GM23338 (cell line): ENCODE results near the gene MAGEA4. TPM values are rescaled to one million over a fixed set of nuclear protein-coding genes. Genes with fewer than 3 reads are reported as not detected.

Source experiments
- ATAC-seq: fragments of 200-7000 bp; cut with Tn5 transposase; 3 replicates; pipeline ENCODE4 v1.9.1; 2020
- DNase-seq: peaks from one replicate; pipeline ENCODE4 v3.0.0-alpha.2; 2015; ENCODE audit warnings: low spot score
- H2AFZ ChIP-seq: fragments of 200-600 bp; sonication (generic); 2 replicates; pipeline ENCODE4 v1.8.0; 2016; ENCODE audit warnings: antibody characterized with exemption, mild to moderate bottlenecking, moderate library complexity
- H3F3A ChIP-seq: fragments of 200-600 bp; sonication (generic); replicated peaks from 2 replicates; pipeline ENCODE4 v1.8.0; 2017; ENCODE audit warnings: antibody characterized with exemption, mixed run types, low read depth
- H3K27ac ChIP-seq: fragments of 200-600 bp; sonication (generic); 2 replicates; pipeline ENCODE4 v1.6.1; 2016; ENCODE audit warnings: low read depth
- H3K27me3 ChIP-seq: fragments of 200-600 bp; sonication (generic); 2 replicates; pipeline ENCODE4 v1.8.0; 2016; ENCODE audit warnings: mild to moderate bottlenecking, mixed run types, moderate library complexity; ENCODE audit not compliant: insufficient read depth
- H3K36me3 ChIP-seq: fragments of 200-600 bp; sonication (generic); 2 replicates; pipeline ENCODE4 v1.8.0; 2016; ENCODE audit warnings: mild to moderate bottlenecking; ENCODE audit not compliant: insufficient read depth
- H3K4me1 ChIP-seq: fragments of 200-600 bp; sonication (generic); 2 replicates; pipeline ENCODE4 v1.8.0; 2016; ENCODE audit warnings: mild to moderate bottlenecking, moderate library complexity; ENCODE audit not compliant: insufficient read depth
- H3K4me2 ChIP-seq: fragments of 200-600 bp; sonication (generic); 2 replicates; pipeline ENCODE4 v1.7.1; 2017; ENCODE audit warnings: mixed run types
- H3K4me3 ChIP-seq: fragments of 200-600 bp; sonication (generic); 2 replicates; pipeline ENCODE4 v1.6.1; 2016; ENCODE audit warnings: mixed run types
- H3K79me2 ChIP-seq: fragments of 200-600 bp; sonication (generic); replicated peaks from 2 replicates; pipeline ENCODE4 v1.8.0; 2017; ENCODE audit warnings: mild to moderate bottlenecking; ENCODE audit not compliant: insufficient read depth
- H3K9me2 ChIP-seq: fragments of 200-600 bp; sonication (generic); 2 replicates; pipeline ENCODE4 v1.8.0; 2017; ENCODE audit not compliant: insufficient read depth
- H4K20me1 ChIP-seq: fragments of 200-600 bp; sonication (generic); replicated peaks from 2 replicates; pipeline ENCODE4 v1.8.0; 2017; ENCODE audit warnings: mild to moderate bottlenecking; ENCODE audit not compliant: insufficient read depth
- H3K27ac Mint-ChIP-seq: 2 replicates; pipeline ENCODE4 v1.8.0; 2020; ENCODE audit warnings: inconsistent platforms, mild to moderate bottlenecking, moderate library complexity, mixed read lengths
- H3K27me3 Mint-ChIP-seq: 3 replicates; pipeline ENCODE4 v1.8.0; 2022; ENCODE audit warnings: low read depth, mild to moderate bottlenecking, moderate library complexity, mixed read lengths, inconsistent platforms; ENCODE audit not compliant: insufficient read depth, poor library complexity
- H3K36me3 Mint-ChIP-seq: 3 replicates; pipeline ENCODE4 v1.8.0; 2021; ENCODE audit warnings: low read depth, mild to moderate bottlenecking, inconsistent platforms, moderate library complexity, mixed read lengths
- H3K4me1 Mint-ChIP-seq: 3 replicates; pipeline ENCODE4 v1.8.0; 2020; ENCODE audit warnings: mild to moderate bottlenecking, inconsistent platforms, mixed read lengths
- H3K4me3 Mint-ChIP-seq: 3 replicates; pipeline ENCODE4 v1.8.0; 2021; ENCODE audit warnings: moderate library complexity, mild to moderate bottlenecking, inconsistent platforms, mixed read lengths
- H3K9me3 Mint-ChIP-seq: 3 replicates; pipeline ENCODE4 v1.8.0; 2020; ENCODE audit warnings: moderate library complexity, mild to moderate bottlenecking, inconsistent platforms, mixed read lengths
- CREB1 ChIP-seq: fragments of 250-450 bp; sonication (Bioruptor Pico); IDR thresholded peaks from 2 replicates; pipeline ENCODE4 v1.5.0; 2020; ENCODE audit warnings: low read depth, mild to moderate bottlenecking, moderate library complexity
- EZH2 ChIP-seq: fragments of 200-600 bp; sonication (generic); IDR thresholded peaks from one replicate; pipeline ENCODE4 v1.8.0; 2017; ENCODE audit warnings: antibody characterized with exemption, mild to moderate bottlenecking, low read depth; ENCODE audit not compliant: unreplicated experiment
- EZH2phosphoT487 ChIP-seq: fragments of 200-600 bp; sonication (generic); IDR thresholded peaks from one replicate; pipeline ENCODE4 v1.8.1; 2018; ENCODE audit warnings: antibody characterized with exemption; ENCODE audit not compliant: unreplicated experiment
- JUNB ChIP-seq: IDR thresholded peaks from one replicate; pipeline ENCODE4 v1.6.1; 2016; ENCODE audit warnings: antibody characterized with exemption; ENCODE audit not compliant: unreplicated experiment
- NANOG ChIP-seq: IDR thresholded peaks from 2 replicates; pipeline ENCODE4 v1.6.1; 2016; ENCODE audit warnings: antibody characterized with exemption, borderline replicate concordance
- POLR2AphosphoS5 ChIP-seq: IDR thresholded peaks from 2 replicates; pipeline ENCODE4 v1.6.1; 2016; ENCODE audit warnings: antibody characterized with exemption, low read depth
- STAT1 ChIP-seq: IDR thresholded peaks from one replicate; pipeline ENCODE4 v1.6.1; 2016; ENCODE audit warnings: antibody characterized with exemption; ENCODE audit not compliant: unreplicated experiment
- ZNF114 ChIP-seq: fragments of 250-450 bp; sonication (Bioruptor Pico); IDR thresholded peaks from 2 replicates; pipeline ENCODE4 v1.5.0; 2020; ENCODE audit warnings: mild to moderate bottlenecking, moderate library complexity
- ZNF331 ChIP-seq: fragments of 250-450 bp; sonication (Bioruptor Pico); IDR thresholded peaks from 2 replicates; pipeline ENCODE4 v1.5.0; 2020; ENCODE audit warnings: low read depth, mild to moderate bottlenecking, moderate library complexity
- polyA plus RNA-seq: library from polyadenylated mRNA; unstranded; fragments of >200 nt; fragmentation: Nextera tagmentation; extraction: Ambion mirVana; gene quantifications from 2 replicates; pipeline ENCODE4 v1.2.1, GENCODE V29; 2016
- total RNA-seq: library from RNA; depleted of rRNA; stranded (reverse); fragments of >200 nt; shearing (Covaris generic); gene quantifications from 2 replicates; pipeline ENCODE4 v1.2.3, GENCODE V29; 2014
- TF ChIP-seq, protein P1 (sequence below): fragments of 250-450 bp; sonication (Bioruptor Pico); IDR thresholded peaks from 2 replicates; pipeline ENCODE4 v1.5.0; 2020; ENCODE audit warnings: mild to moderate bottlenecking, moderate library complexity
- TF ChIP-seq, protein P2 (sequence below): IDR thresholded peaks from 2 replicates; pipeline ENCODE4 v1.6.1; 2016; ENCODE audit warnings: antibody characterized with exemption
- TF ChIP-seq, protein P3 (sequence below), 2 experiments: fragments of 200-600 bp in 1 of 2; sonication (generic) in 1 of 2; conservative IDR thresholded peaks; 2 replicates each; pipeline versions ENCODE4 v1.5.1 to v1.6.1; 2016 to 2017; ENCODE audit warnings: antibody characterized with exemption in 2 of 2, low read depth in 2 of 2, mild to moderate bottlenecking in 2 of 2, moderate library complexity in 1 of 2
- TF ChIP-seq, protein P4 (sequence below): IDR thresholded peaks from one replicate; pipeline ENCODE4 v1.6.1; 2018; ENCODE audit warnings: antibody characterized with exemption; ENCODE audit not compliant: unreplicated experiment

Gene MAGEA4
- total and polyA plus RNA-seq, 2 experiments from 2014 or later: 0.73 to 2.8 TPM

DNA sequence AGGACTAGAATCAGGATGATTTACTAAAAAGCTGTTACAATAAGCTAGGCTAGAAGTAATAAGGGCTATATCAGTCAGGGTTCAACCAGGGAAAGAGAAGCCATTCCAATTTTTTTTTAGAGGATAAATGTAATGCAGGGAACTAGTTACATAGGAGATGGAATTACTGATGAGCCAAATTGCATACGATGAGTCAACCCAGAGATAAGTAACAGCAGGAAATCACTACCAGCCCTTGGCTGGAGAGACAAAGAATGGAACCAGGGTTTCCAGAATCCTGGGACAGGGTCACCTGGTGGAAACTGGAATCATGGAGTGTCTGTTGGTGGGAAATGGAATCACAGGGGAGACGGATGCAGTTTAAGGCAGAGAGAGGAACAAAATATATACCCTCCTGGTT lies 13.1 kb upstream of the MAGEA4 start:
- H3K4me3 ChIP-seq: no peak overlapping the region
- no peaks in the 10 kb centered on the region for H3F3A ChIP-seq
- no peaks in the 10 kb centered on the region for H3K36me3 Mint-ChIP-seq
- no peak overlapping the region for H3K4me3 Mint-ChIP-seq
- H3K27me3 ChIP-seq: no peaks in the 10 kb centered on the region
- H3K27me3 Mint-ChIP-seq: no peaks in the 10 kb centered on the region
- H2AFZ ChIP-seq: no peak overlapping the region
- H3K4me1 ChIP-seq: no peaks in the 10 kb centered on the region
- no peak for DNase-seq
- H3K9me2 ChIP-seq: no peaks in the 10 kb centered on the region
- H3K4me2 ChIP-seq: no peak overlapping the region
- no peaks in the 10 kb centered on the region for H3K36me3 ChIP-seq
- no peaks in the 10 kb centered on the region; the same call in 2 of the 3 replicates for H3K9me3 Mint-ChIP-seq
- H3K4me1 Mint-ChIP-seq: no peaks in the 10 kb centered on the region
- no peaks in the 10 kb centered on the region for H3K79me2 ChIP-seq
- TF ChIP-seq ZNF114 (CRISPR knock-in tag) (no peak), EZH2 (no peak), CREB1 (CRISPR knock-in tag) (no peak), EZH2phosphoT487 (no peak), POLR2AphosphoS5 (no peak), JUNB (no peak), ZNF331 (CRISPR knock-in tag) (no peak), STAT1 (no peak), NANOG (no peak)
- TF ChIP-seq, protein P1, sequence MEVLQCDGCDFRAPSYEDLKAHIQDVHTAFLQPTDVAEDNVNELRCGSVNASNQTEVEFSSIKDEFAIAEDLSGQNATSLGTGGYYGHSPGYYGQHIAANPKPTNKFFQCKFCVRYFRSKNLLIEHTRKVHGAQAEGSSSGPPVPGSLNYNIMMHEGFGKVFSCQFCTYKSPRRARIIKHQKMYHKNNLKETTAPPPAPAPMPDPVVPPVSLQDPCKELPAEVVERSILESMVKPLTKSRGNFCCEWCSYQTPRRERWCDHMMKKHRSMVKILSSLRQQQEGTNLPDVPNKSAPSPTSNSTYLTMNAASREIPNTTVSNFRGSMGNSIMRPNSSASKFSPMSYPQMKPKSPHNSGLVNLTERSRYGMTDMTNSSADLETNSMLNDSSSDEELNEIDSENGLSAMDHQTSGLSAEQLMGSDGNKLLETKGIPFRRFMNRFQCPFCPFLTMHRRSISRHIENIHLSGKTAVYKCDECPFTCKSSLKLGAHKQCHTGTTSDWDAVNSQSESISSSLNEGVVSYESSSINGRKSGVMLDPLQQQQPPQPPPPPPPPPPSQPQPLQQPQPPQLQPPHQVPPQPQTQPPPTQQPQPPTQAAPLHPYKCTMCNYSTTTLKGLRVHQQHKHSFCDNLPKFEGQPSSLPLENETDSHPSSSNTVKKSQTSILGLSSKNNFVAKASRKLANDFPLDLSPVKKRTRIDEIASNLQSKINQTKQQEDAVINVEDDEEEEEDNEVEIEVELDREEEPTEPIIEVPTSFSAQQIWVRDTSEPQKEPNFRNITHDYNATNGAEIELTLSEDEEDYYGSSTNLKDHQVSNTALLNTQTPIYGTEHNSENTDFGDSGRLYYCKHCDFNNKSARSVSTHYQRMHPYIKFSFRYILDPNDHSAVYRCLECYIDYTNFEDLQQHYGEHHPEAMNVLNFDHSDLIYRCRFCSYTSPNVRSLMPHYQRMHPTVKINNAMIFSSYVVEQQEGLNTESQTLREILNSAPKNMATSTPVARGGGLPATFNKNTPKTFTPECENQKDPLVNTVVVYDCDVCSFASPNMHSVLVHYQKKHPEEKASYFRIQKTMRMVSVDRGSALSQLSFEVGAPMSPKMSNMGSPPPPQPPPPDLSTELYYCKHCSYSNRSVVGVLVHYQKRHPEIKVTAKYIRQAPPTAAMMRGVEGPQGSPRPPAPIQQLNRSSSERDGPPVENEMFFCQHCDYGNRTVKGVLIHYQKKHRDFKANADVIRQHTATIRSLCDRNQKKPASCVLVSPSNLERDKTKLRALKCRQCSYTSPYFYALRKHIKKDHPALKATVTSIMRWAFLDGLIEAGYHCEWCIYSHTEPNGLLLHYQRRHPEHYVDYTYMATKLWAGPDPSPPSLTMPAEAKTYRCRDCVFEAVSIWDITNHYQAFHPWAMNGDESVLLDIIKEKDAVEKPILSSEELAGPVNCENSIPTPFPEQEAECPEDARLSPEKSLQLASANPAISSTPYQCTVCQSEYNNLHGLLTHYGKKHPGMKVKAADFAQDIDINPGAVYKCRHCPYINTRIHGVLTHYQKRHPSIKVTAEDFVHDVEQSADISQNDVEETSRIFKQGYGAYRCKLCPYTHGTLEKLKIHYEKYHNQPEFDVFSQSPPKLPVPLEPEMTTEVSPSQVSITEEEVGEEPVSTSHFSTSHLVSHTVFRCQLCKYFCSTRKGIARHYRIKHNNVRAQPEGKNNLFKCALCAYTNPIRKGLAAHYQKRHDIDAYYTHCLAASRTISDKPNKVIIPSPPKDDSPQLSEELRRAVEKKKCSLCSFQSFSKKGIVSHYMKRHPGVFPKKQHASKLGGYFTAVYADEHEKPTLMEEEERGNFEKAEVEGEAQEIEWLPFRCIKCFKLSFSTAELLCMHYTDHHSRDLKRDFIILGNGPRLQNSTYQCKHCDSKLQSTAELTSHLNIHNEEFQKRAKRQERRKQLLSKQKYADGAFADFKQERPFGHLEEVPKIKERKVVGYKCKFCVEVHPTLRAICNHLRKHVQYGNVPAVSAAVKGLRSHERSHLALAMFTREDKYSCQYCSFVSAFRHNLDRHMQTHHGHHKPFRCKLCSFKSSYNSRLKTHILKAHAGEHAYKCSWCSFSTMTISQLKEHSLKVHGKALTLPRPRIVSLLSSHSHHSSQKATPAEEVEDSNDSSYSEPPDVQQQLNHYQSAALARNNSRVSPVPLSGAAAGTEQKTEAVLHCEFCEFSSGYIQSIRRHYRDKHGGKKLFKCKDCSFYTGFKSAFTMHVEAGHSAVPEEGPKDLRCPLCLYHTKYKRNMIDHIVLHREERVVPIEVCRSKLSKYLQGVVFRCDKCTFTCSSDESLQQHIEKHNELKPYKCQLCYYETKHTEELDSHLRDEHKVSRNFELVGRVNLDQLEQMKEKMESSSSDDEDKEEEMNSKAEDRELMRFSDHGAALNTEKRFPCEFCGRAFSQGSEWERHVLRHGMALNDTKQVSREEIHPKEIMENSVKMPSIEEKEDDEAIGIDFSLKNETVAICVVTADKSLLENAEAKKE (CRISPR knock-in tag): no peak
- TF ChIP-seq, protein P2, sequence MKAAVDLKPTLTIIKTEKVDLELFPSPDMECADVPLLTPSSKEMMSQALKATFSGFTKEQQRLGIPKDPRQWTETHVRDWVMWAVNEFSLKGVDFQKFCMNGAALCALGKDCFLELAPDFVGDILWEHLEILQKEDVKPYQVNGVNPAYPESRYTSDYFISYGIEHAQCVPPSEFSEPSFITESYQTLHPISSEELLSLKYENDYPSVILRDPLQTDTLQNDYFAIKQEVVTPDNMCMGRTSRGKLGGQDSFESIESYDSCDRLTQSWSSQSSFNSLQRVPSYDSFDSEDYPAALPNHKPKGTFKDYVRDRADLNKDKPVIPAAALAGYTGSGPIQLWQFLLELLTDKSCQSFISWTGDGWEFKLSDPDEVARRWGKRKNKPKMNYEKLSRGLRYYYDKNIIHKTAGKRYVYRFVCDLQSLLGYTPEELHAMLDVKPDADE: no peak
- TF ChIP-seq, protein P3, sequence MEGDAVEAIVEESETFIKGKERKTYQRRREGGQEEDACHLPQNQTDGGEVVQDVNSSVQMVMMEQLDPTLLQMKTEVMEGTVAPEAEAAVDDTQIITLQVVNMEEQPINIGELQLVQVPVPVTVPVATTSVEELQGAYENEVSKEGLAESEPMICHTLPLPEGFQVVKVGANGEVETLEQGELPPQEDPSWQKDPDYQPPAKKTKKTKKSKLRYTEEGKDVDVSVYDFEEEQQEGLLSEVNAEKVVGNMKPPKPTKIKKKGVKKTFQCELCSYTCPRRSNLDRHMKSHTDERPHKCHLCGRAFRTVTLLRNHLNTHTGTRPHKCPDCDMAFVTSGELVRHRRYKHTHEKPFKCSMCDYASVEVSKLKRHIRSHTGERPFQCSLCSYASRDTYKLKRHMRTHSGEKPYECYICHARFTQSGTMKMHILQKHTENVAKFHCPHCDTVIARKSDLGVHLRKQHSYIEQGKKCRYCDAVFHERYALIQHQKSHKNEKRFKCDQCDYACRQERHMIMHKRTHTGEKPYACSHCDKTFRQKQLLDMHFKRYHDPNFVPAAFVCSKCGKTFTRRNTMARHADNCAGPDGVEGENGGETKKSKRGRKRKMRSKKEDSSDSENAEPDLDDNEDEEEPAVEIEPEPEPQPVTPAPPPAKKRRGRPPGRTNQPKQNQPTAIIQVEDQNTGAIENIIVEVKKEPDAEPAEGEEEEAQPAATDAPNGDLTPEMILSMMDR (conservative IDR thresholded peaks at IDR 0.05; ENCODE audit: low read depth in 2 of 2): no peak
- TF ChIP-seq, protein P4, sequence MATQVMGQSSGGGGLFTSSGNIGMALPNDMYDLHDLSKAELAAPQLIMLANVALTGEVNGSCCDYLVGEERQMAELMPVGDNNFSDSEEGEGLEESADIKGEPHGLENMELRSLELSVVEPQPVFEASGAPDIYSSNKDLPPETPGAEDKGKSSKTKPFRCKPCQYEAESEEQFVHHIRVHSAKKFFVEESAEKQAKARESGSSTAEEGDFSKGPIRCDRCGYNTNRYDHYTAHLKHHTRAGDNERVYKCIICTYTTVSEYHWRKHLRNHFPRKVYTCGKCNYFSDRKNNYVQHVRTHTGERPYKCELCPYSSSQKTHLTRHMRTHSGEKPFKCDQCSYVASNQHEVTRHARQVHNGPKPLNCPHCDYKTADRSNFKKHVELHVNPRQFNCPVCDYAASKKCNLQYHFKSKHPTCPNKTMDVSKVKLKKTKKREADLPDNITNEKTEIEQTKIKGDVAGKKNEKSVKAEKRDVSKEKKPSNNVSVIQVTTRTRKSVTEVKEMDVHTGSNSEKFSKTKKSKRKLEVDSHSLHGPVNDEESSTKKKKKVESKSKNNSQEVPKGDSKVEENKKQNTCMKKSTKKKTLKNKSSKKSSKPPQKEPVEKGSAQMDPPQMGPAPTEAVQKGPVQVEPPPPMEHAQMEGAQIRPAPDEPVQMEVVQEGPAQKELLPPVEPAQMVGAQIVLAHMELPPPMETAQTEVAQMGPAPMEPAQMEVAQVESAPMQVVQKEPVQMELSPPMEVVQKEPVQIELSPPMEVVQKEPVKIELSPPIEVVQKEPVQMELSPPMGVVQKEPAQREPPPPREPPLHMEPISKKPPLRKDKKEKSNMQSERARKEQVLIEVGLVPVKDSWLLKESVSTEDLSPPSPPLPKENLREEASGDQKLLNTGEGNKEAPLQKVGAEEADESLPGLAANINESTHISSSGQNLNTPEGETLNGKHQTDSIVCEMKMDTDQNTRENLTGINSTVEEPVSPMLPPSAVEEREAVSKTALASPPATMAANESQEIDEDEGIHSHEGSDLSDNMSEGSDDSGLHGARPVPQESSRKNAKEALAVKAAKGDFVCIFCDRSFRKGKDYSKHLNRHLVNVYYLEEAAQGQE: no peak
- H3K27ac Mint-ChIP-seq: no peak overlapping the region
- ATAC-seq: no peak
- H4K20me1 ChIP-seq: no peaks in the 10 kb centered on the region
- no peak overlapping the region for H3K27ac ChIP-seq
